Peyer's patch (tissue), 4 donors: ENCODE results near the gene CELSR1. TPM values are rescaled to one million over a fixed set of nuclear protein-coding genes. Genes with fewer than 3 reads are reported as not detected.

Experiments used
- DNase-seq, 3 donors: peaks; one replicate each; pipeline ENCODE4 v3.0.0-alpha.2; 2017 to 2019
- H3K27ac ChIP-seq, 4 donors: fragments of 200-600 bp; sonication (generic); one replicate each; pipeline ENCODE4 v1.5.1; 2016 to 2019
- H3K27me3 ChIP-seq, 2 donors: fragments of 200-600 bp; sonication (generic); one replicate each; pipeline ENCODE4 v1.5.1; 2019
- H3K36me3 ChIP-seq, 3 donors: fragments of 200-600 bp; sonication (generic); one replicate each; pipeline ENCODE4 v1.5.1; 2016 to 2019
- H3K4me1 ChIP-seq, 4 donors: fragments of 200-600 bp; sonication (generic); one replicate each; pipeline ENCODE4 v1.5.1; 2016 to 2019
- H3K4me3 ChIP-seq, 4 donors: fragments of 200-600 bp; sonication (generic); 1 replicate in 3 of 4; 2 replicates in 1 of 4; pipeline ENCODE4 v1.5.1; 2016 to 2019; ENCODE audit warnings: mild to moderate bottlenecking in 1 of 4
- H3K9me3 ChIP-seq, 4 donors: fragments of 200-600 bp; sonication (generic); one replicate each; pipeline ENCODE4 v1.5.1; 2016 to 2019; ENCODE audit warnings: mild to moderate bottlenecking in 1 of 4
- POLR2A ChIP-seq, 2 donors: fragments of 450-650 bp; IDR thresholded peaks; one replicate each; pipeline ENCODE4 v1.5.1; 2017; ENCODE audit warnings: antibody characterized with exemption in 2 of 2, mild to moderate bottlenecking in 2 of 2, moderate library complexity in 2 of 2
- total RNA-seq, 4 donors: library from RNA; depleted of rRNA; stranded (reverse); fragments of >200 nt; gene quantifications; one replicate each; pipeline ENCODE4 v1.1.0, GENCODE V29; 2016
- TF ChIP-seq, protein P1 (sequence below), 6 experiments: fragments of 450-650 bp in 4 of 6; fragments of 200-600 bp in 2 of 6; sonication (generic) in 1 of 6; IDR thresholded peaks; one replicate each; pipeline ENCODE4 v1.5.1; 2017 to 2019; ENCODE audit warnings: antibody characterized with exemption in 6 of 6, mild to moderate bottlenecking in 3 of 6, moderate library complexity in 1 of 6

CELSR1 gene
- total RNA-seq, 4 donors from 2014 or later: 1.1 to 22.3 (median 1.5) TPM

DNA sequence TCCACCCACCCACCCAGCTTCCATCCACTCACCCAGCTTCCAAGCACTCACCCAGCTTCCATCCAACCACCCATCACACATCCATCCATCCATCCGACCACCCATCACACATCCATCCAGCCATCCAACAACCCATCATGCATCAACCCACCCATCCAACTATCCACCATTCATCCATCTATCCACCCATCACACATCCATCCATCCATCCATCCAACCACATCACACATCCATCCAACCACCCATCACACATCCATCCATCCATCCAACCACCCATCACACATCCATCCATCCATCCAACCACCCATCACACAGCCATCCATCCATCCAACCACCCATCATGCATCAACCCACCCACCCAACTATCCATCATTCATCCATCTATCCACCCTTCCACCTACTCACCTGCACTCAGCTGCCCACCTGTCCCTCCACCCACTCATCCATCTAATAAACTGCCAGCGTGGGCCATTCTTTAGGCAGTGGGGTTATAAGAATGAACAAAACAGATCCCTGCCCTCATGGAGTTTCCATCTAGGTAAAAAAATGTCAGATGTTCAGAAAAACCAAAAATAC lies 88.2 kb downstream of the CELSR1 start:
- no peak for DNase-seq
- Histone ChIP-seq H3K36me3 (no peaks in the 10 kb centered on the region), H3K4me1 (no peaks in the 10 kb centered on the region), H3K9me3 (no peaks in the 10 kb centered on the region), H3K27me3 (no peaks in the 10 kb centered on the region), H3K4me3 (no peak overlapping the region), H3K27ac (no peak overlapping the region)
- TF ChIP-seq, protein P1, sequence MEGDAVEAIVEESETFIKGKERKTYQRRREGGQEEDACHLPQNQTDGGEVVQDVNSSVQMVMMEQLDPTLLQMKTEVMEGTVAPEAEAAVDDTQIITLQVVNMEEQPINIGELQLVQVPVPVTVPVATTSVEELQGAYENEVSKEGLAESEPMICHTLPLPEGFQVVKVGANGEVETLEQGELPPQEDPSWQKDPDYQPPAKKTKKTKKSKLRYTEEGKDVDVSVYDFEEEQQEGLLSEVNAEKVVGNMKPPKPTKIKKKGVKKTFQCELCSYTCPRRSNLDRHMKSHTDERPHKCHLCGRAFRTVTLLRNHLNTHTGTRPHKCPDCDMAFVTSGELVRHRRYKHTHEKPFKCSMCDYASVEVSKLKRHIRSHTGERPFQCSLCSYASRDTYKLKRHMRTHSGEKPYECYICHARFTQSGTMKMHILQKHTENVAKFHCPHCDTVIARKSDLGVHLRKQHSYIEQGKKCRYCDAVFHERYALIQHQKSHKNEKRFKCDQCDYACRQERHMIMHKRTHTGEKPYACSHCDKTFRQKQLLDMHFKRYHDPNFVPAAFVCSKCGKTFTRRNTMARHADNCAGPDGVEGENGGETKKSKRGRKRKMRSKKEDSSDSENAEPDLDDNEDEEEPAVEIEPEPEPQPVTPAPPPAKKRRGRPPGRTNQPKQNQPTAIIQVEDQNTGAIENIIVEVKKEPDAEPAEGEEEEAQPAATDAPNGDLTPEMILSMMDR (IDR thresholded peaks at IDR 0.05): no peak
- TF ChIP-seq POLR2A (IDR thresholded peaks at IDR 0.05): no peak

DNA sequence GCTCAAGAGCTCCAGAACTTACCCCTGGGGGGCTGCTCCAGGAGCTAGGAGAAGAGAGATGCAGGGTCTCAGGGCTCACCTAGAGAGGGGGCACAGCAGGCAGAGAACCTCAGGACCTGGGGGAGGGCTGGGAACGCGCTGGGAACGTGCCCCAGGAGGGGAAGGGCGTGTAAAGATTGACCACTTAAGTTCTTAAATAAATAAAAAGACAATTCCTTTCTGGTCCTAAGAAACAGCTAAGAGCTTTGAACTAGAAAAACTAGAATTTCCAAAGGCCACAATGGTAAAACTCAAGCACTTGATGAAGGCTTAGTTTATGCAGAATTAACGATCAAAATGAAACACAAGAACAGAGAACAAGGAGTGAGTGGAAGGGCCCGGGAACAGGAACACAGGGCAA lies 89.1 kb downstream of the CELSR1 start:
- Histone ChIP-seq H3K27ac (peak overlapping the region in 1 of 4 donors; percentile 5), H3K4me3 (no peak overlapping the region), H3K9me3 (no peaks in the 10 kb centered on the region), H3K36me3 (no peaks in the 10 kb centered on the region), H3K27me3 (no peaks in the 10 kb centered on the region), H3K4me1 (no peaks in the 10 kb centered on the region)
- TF ChIP-seq, protein P1 (IDR thresholded peaks at IDR 0.05): no peak
- no peak for TF ChIP-seq POLR2A (IDR thresholded peaks at IDR 0.05)
- DNase-seq: no peak

DNA sequence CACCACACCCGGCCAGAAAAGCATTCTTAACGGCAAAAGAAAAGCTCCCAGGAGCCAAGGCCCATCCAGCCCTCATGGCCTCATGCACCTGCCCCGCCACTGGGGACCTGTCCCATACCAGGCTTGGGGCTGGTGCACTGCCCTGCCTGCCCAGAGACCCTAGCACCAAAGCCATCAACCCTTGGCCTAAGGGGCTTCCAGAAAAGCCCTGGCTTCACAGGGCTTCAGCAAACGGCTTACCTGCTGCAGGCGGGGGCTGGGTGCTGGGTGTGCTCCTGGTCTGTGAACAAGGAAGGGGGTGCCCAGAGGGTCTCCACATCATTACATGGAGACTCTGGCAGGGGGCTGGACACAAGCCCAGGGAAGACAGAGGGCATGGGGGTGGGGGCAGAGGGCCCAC lies 89.5 kb downstream of the CELSR1 start:
- Histone ChIP-seq H3K27ac (peak overlapping the region in 1 of 4 donors; percentile 5), H3K4me1 (no peaks in the 10 kb centered on the region), H3K27me3 (no peaks in the 10 kb centered on the region), H3K36me3 (no peaks in the 10 kb centered on the region), H3K9me3 (no peaks in the 10 kb centered on the region), H3K4me3 (no peak overlapping the region)
- no peak for DNase-seq
- TF ChIP-seq, protein P1 (IDR thresholded peaks at IDR 0.05): no peak
- TF ChIP-seq POLR2A (IDR thresholded peaks at IDR 0.05): no peak

DNA sequence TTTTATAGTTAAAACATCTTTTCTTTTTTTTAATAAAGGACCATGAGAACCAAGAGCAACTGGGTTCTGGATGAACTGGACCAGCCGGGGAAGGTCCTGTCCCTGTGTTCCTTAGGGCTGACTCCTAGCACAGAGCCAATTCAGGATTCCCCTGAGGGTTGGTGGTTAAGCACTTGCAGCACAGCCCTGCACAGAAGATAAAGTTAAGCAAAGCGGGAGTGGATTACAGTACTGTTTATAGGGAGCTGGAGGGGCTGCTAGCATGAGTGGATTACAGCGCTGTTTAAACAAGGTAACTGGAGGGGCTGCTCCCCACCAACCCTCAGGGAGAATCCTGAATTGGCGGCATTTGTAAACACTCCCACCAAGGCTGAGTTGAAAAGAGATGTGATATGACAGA lies 90.6 kb downstream of the CELSR1 start:
- Histone ChIP-seq H3K4me3 (no peak overlapping the region), H3K4me1 (no peaks in the 10 kb centered on the region), H3K9me3 (no peaks in the 10 kb centered on the region), H3K27ac (no peak overlapping the region), H3K36me3 (no peaks in the 10 kb centered on the region), H3K27me3 (no peaks in the 10 kb centered on the region)
- no peak for DNase-seq
- TF ChIP-seq POLR2A (IDR thresholded peaks at IDR 0.05): no peak
- TF ChIP-seq, protein P1 (IDR thresholded peaks at IDR 0.05): no peak

DNA sequence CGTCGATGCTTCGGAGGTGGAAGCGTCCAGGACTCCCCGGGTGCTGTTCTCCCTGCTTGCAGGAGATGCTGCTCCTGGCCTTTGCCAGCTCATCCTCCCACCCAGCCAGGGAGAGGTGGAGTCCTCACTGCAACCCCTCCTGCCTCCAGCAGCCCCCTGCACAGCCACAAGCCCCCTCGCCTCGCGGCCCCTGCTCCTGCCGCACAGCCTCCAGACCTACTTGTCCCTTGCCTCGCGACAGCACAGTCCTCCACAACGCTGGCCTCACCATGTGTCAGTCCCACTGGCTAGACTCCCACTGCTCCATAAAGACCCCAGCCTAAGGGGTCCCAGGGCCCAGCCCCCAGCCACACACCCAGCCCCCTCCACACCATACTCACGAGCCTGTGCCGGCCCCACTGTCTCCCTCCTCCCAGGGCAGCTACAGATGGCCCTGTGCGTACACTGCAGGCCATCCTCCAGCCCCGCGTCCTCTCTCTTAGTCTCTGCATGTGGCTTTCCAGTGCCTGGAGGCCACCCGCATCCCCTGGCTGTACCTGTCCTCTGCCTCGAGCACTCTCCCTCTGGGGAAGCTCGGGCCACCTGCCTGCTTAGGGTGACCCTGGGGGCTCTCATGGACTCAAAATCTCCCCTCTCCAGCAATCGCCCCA lies 91.5 kb downstream of the CELSR1 start:
- no peaks in the 10 kb centered on the region for H3K4me1 ChIP-seq
- H3K27ac ChIP-seq: no peak overlapping the region
- no peak overlapping the region for H3K4me3 ChIP-seq
- TF ChIP-seq, protein P1 (IDR thresholded peaks at IDR 0.05): no peak
- no peak for TF ChIP-seq POLR2A (IDR thresholded peaks at IDR 0.05)
- peak in 1 of 3 donors; percentile 45 for DNase-seq
- no peaks in the 10 kb centered on the region for H3K36me3 ChIP-seq
- H3K27me3 ChIP-seq: no peaks in the 10 kb centered on the region
- H3K9me3 ChIP-seq: no peaks in the 10 kb centered on the region
